Activated CD4-positive, alpha-beta T cell treated with anti-CD3 and anti-CD28 coated beads for 36 hours (primary cell): ENCODE data around the gene SIK3. TPM values are rescaled to one million over a fixed set of nuclear protein-coding genes. Genes with fewer than 3 reads are reported as not detected.
A peak's percentile ranks its signal among the peaks of the same experiment; 100 is the strongest.

ENCODE experiments used
- ATAC-seq: fragments of 200-7000 bp; cut with Tn5 transposase; one replicate; pipeline ENCODE4 v1.10.0; 2021; ENCODE audit warnings: mild to moderate bottlenecking, moderate library complexity
- CTCF ChIA-PET: fragments of 350-600 bp; sonication (Branson Sonifier 250); formaldehyde crosslinking; loops from one replicate; lab custom pipeline; 2021; ENCODE audit warnings: antibody characterized with exemption; lab: Charles Lee
- POLR2A ChIA-PET: fragments of 350-600 bp; sonication (Branson Sonifier 250); formaldehyde crosslinking; loops from one replicate; lab custom pipeline; 2021; ENCODE audit warnings: antibody characterized with exemption, inconsistent platforms; lab: Charles Lee
- DNase-seq: peaks from one replicate; pipeline ENCODE4 v3.0.0-alpha.2; 2020
- H3K27ac Mint-ChIP-seq: one replicate; pipeline ENCODE4 v1.8.0; 2021; ENCODE audit warnings: mixed read lengths
- H3K27me3 Mint-ChIP-seq: one replicate; pipeline ENCODE4 v1.8.0; 2021; ENCODE audit warnings: mixed read lengths
- H3K36me3 Mint-ChIP-seq: one replicate; pipeline ENCODE4 v1.8.0; 2021; ENCODE audit warnings: low read depth, mixed read lengths
- H3K4me1 Mint-ChIP-seq: one replicate; pipeline ENCODE4 v1.8.0; 2021; ENCODE audit warnings: mixed read lengths
- H3K4me3 Mint-ChIP-seq: one replicate; pipeline ENCODE4 v1.8.0; 2021; ENCODE audit warnings: mild to moderate bottlenecking, moderate library complexity, mixed read lengths
- H3K9me3 Mint-ChIP-seq: one replicate; pipeline ENCODE4 v1.8.0; 2021; ENCODE audit warnings: low read depth, mixed read lengths
- intact Hi-C, 2 experiments: fragments of 100-400 bp; cut with DNase I in 1 of 2; cut with micrococcal nuclease in 1 of 2; formaldehyde crosslinking; loops; one replicate each; pipeline versions ENCODE4 v1.14.2 to v1.15.1; 2022 to 2024; cut with DNase I, micrococcal nuclease
- total RNA-seq, 2 experiments: library from RNA; stranded (reverse); gene quantifications; one replicate each; pipeline ENCODE4 v1.2.3, GENCODE V29; 2021

SIK3 gene
- total RNA-seq, 2 experiments from 2014 or later = 23.6 to 25.3 TPM

GRCh38 chr11:116869610-116870009 lies 228.6 kb downstream of the SIK3 start:
- H3K4me1 Mint-ChIP-seq = peaks cover 6% of the 10 kb centered on the region
- intact Hi-C loops = no loop called here
- POLR2A ChIA-PET = interaction anchor here (0.6 kb wide), 1 partner anchor 208 kb away, joined by 3 read pairs; no protein-coding TSS in a partner anchor

DNA sequence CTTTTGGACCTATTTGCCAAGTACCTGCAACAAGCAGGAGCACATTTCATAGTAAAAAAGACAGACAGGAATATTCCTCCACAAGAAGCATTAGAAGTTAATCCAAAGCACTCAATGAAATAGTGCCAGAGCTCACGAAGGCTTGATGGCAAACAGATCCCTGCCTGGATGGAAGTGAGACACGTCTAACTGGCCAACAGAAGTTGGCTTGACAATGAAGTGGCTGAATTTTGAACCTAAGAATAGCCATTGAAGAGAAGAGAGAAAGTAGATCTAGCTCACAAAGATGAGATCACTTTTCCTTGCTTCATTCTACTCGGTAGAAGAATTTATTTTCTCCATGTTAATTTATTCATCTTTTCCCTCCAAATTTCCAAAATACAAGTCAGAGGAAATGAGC lies 230.2 kb downstream of the SIK3 start:
- intact Hi-C loops = no loop called here
- Mint-ChIP-seq H3K9me3 (no peaks in the 10 kb centered on the region), H3K27ac (no peak overlapping the region), H3K4me3 (no peak overlapping the region), H3K36me3 (peaks cover 35% of the 10 kb centered on the region), H3K27me3 (no peaks in the 10 kb centered on the region), H3K4me1 (peaks cover 6% of the 10 kb centered on the region)
- DNase-seq (no peak), ATAC-seq (no peak)
- ChIA-PET POLR2A (no interaction called here), CTCF (no interaction called here)

More at GRCh38 chr11:116869610-116870009, 228.6 kb downstream of the SIK3 start:
- DNase-seq (no peak), ATAC-seq (no peak)
- peak overlapping the region; percentile 55 for H3K27ac Mint-ChIP-seq
- no peaks in the 10 kb centered on the region for H3K27me3 Mint-ChIP-seq
- no peak overlapping the region for H3K4me3 Mint-ChIP-seq
- CTCF ChIA-PET = interaction anchor here (0.8 to 1.3 kb wide), 3 partner anchors 9 to 236 kb away, joined by 3 to 7 read pairs (median 3); no protein-coding TSS in a partner anchor
- H3K9me3 Mint-ChIP-seq = no peaks in the 10 kb centered on the region
- peaks cover 33% of the 10 kb centered on the region for H3K36me3 Mint-ChIP-seq

DNA sequence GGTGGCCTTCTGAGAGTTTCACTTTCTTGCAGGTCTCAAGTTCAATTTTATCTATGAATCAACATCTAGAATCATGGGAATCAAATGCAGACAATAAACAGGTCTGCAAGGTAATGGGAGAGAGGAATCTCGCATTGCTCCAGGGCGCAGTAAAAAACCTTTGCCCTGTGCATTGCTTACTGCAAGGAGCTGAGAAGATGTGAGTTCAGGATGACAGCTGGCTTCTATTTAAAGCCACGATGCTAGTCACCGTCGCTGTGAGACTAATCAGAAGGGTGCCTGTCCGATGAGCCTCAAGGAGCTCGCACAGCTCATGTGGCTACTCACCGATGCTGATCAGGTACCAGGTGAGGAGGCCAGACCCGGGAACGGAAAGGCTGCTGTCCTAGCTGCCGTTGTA lies 230.6 kb downstream of the SIK3 start:
- Mint-ChIP-seq H3K27me3 (no peaks in the 10 kb centered on the region), H3K4me1 (peaks cover 6% of the 10 kb centered on the region), H3K36me3 (peaks cover 31% of the 10 kb centered on the region), H3K9me3 (no peaks in the 10 kb centered on the region), H3K4me3 (no peak overlapping the region), H3K27ac (no peak overlapping the region)
- ATAC-seq (no peak), DNase-seq (no peak)
- POLR2A ChIA-PET = no interaction called here
- intact Hi-C loops = no loop called here
- CTCF ChIA-PET = interaction anchor here (0.9 kb wide), 1 partner anchor 63 kb away, joined by 3 read pairs; no protein-coding TSS in a partner anchor

DNA sequence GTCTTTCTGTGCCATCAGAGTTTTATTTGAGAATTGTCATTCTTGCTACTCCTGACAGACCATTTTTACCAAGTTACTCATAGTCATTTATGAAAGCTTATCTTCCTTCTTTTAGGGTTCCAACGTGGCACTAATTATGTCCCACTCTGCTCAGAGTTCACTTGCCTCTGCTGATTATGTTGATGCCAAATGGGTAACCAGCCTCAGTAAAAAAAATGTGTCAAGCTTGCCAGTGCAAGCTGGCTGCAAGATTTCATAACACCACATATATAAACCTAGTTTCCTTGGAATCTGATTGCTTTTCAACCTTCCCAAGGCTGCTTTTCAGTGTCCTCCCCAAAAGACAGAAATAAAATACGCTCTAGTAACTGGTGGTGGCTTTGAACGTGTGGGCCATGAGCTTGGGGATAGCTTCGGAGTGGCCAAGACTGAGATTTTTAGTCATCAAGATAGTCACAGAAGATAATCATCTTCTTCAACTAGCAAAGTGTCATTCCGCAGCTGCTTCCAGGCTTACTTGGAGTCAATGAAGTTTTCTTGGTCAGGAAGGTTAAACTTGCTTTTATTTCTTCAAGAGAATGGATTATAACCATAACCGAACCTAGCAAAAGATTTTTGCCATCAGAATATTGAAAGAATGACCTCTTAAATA lies 231.3 kb downstream of the SIK3 start:
- ATAC-seq (no peak), DNase-seq (no peak)
- intact Hi-C loops = no loop called here
- H3K4me1 Mint-ChIP-seq = peaks cover 6% of the 10 kb centered on the region
- CTCF ChIA-PET = interaction anchor here (0.9 to 1.3 kb wide), 2 partner anchors 63 to 239 kb away, joined by 3 read pairs; no protein-coding TSS in a partner anchor
- H3K27ac Mint-ChIP-seq = no peak overlapping the region
- H3K36me3 Mint-ChIP-seq = peaks cover 34% of the 10 kb centered on the region
- POLR2A ChIA-PET = interaction anchor here (0.6 kb wide), 1 partner anchor 111 kb away, joined by 4 read pairs; no protein-coding TSS in a partner anchor
- H3K9me3 Mint-ChIP-seq = no peaks in the 10 kb centered on the region
- H3K4me3 Mint-ChIP-seq = no peak overlapping the region
- no peaks in the 10 kb centered on the region for H3K27me3 Mint-ChIP-seq

DNA sequence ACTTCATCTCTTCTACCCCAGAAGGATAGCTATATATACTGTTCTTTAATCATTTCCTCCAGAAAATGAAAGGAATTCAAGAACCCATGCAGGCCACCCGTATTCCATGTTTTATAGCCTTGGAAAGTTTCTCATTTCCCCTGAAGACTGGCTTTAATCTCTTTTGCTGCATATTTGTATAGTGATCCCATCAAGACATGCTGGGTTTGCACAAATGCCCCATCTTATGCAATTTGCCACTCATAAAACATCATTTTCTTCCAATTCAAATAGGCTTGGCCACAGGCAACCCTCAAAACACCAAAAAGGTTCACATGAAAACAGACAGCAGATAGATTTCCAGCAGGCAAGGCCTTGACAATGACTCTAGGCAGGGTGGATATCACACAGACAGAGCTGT lies 232.5 kb downstream of the SIK3 start:
- CTCF ChIA-PET = interaction anchor here (1.3 to 1.6 kb wide), 3 partner anchors 74 to 241 kb away, joined by 3 to 8 read pairs (median 4); partner anchors contain the start of gene APOA5
- Mint-ChIP-seq H3K4me3 (no peak overlapping the region), H3K27me3 (no peaks in the 10 kb centered on the region), H3K36me3 (peaks cover 41% of the 10 kb centered on the region), H3K9me3 (no peaks in the 10 kb centered on the region), H3K27ac (no peak overlapping the region), H3K4me1 (peaks cover 11% of the 10 kb centered on the region)
- intact Hi-C loops = no loop called here
- DNase-seq = no peak
- no peak for ATAC-seq
- POLR2A ChIA-PET = no interaction called here

DNA sequence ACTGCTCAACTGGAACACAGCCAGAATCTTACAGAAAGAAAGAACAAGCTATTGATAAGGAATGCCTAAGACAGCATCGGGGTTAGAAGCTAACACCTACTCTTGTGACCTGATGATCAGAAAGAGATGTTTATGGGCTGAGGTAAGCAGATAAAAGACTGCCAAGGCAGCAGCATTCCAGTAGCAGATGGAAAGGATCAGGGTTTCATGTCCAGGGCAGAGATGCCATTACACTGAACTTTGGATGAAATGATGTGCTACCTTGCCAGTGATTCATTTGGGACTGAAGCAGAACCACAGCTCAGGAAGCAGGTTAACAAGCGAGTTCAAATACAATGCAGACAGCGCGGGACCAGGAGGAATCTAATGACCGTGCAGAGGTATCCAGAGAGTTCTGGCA lies 233.7 kb downstream of the SIK3 start:
- ATAC-seq = no peak
- Mint-ChIP-seq H3K4me3 (no peak overlapping the region), H3K27ac (no peak overlapping the region), H3K36me3 (peaks cover 37% of the 10 kb centered on the region), H3K27me3 (no peaks in the 10 kb centered on the region), H3K9me3 (no peaks in the 10 kb centered on the region), H3K4me1 (peaks cover 5% of the 10 kb centered on the region)
- ChIA-PET POLR2A (interaction anchor here (0.7 kb wide), 1 partner anchor 10 kb away, joined by 3 read pairs; no protein-coding TSS in a partner anchor), CTCF (interaction anchor here (0.6 to 1.6 kb wide), 5 partner anchors 8 to 242 kb away, joined by 3 to 8 read pairs (median 4); partner anchors contain the start of gene APOA5)
- no peak for DNase-seq
- intact Hi-C loops = no loop called here

- Mint-ChIP-seq H3K27ac (no peak overlapping the region), H3K4me1 (peaks cover 5% of the 10 kb centered on the region), H3K4me3 (no peak overlapping the region), H3K27me3 (no peaks in the 10 kb centered on the region), H3K9me3 (no peaks in the 10 kb centered on the region), H3K36me3 (peaks cover 42% of the 10 kb centered on the region)
- DNase-seq = no peak
- ATAC-seq = no peak
- ChIA-PET POLR2A (no interaction called here), CTCF (interaction anchor here (0.7 kb wide), 1 partner anchor 18 kb away, joined by 6 read pairs; no protein-coding TSS in a partner anchor)
- intact Hi-C loops = no loop called here
These were observed 235.3 kb downstream of the SIK3 start for GRCh38 chr11:116862951-116863350.

DNA sequence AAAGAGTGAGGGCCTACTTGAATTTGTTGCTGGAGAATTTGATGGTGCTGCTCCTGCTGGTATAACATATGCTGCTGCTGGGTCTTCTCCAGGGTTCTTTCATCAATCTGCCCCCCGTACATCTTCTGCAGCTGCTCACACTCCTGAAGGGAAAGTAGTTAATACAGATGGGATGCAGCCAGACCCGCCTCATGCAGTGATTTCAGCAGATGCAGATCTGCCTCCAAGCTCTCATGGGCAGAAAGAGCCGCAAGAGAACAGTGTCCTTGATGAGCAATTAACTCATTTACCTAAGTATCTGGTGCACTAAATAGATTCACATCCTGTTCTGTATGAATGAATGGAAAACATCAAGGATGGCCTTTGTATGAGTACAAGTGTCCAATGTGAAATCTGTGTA lies 236.0 kb downstream of the SIK3 start:
- POLR2A ChIA-PET = no interaction called here

DNA sequence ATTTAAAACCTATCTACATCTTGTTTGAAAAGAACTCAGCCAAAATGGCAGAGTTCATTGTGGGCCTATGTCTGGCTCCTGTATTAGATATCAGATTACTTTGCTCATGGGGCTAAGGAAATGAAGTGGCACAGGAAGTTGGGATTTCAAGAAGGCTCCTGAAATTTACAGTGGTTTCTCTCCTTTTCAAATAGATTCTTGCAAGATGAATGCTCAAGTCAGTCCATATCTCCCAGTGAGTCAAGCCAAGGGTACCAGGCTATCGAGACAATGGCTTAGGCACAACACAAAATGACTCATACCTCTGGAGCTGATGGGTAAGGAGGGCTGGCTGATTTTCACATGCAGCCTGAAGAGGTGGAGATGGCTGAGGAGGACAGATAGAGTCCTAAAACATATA lies 236.7 kb downstream of the SIK3 start:
- Mint-ChIP-seq H3K4me1 (peaks cover 13% of the 10 kb centered on the region), H3K4me3 (no peak overlapping the region), H3K27me3 (no peaks in the 10 kb centered on the region), H3K9me3 (no peaks in the 10 kb centered on the region), H3K36me3 (peaks cover 51% of the 10 kb centered on the region), H3K27ac (peak overlapping the region; percentile 44)
- DNase-seq (no peak), ATAC-seq (peak; percentile 72)
- intact Hi-C loops = no loop called here
- ChIA-PET POLR2A (no interaction called here), CTCF (interaction anchor here (0.6 to 1.3 kb wide), 6 partner anchors 16 to 249 kb away, joined by 3 to 4 read pairs (median 3); no protein-coding TSS in a partner anchor)

More for the DNA sequence above, 236.0 kb downstream of the SIK3 start:
- Mint-ChIP-seq H3K4me3 (no peak overlapping the region), H3K4me1 (peaks cover 6% of the 10 kb centered on the region), H3K27ac (peak overlapping the region; percentile 28), H3K9me3 (no peaks in the 10 kb centered on the region), H3K27me3 (no peaks in the 10 kb centered on the region), H3K36me3 (peaks cover 45% of the 10 kb centered on the region)
- CTCF ChIA-PET = interaction anchor here (0.6 to 1.1 kb wide), 4 partner anchors 15 to 244 kb away, joined by 3 to 4 read pairs (median 3); no protein-coding TSS in a partner anchor
- ATAC-seq (no peak), DNase-seq (no peak)
- intact Hi-C loops = no loop called here

DNA sequence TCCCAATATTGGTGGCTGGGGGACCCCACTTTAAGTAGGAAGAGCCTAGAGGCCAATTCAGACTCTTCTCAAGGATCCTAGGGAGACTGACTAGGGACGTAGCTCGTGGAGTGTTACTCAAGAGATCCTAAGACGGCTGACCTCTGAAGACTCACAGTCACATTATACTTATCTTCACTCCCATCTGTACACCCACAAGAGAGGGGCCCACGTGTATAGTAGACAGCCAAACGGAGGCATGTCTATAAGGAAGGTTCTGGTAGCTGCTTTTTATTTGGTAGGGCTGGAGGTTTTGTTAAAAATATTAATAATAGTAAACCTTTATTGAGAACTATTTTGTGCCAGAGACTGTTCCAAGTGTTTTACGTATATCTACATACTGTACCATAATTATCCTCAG lies 237.9 kb downstream of the SIK3 start:
- DNase-seq = no peak
- Mint-ChIP-seq H3K4me1 (peaks cover 24% of the 10 kb centered on the region), H3K36me3 (peaks cover 57% of the 10 kb centered on the region), H3K27me3 (no peaks in the 10 kb centered on the region), H3K27ac (no peak overlapping the region), H3K4me3 (no peak overlapping the region), H3K9me3 (no peaks in the 10 kb centered on the region)
- intact Hi-C loops = no loop called here
- ATAC-seq = no peak
- POLR2A ChIA-PET = no interaction called here
- CTCF ChIA-PET = interaction anchor here (1.3 kb wide), 1 partner anchor 25 kb away, joined by 4 read pairs; no protein-coding TSS in a partner anchor

DNA sequence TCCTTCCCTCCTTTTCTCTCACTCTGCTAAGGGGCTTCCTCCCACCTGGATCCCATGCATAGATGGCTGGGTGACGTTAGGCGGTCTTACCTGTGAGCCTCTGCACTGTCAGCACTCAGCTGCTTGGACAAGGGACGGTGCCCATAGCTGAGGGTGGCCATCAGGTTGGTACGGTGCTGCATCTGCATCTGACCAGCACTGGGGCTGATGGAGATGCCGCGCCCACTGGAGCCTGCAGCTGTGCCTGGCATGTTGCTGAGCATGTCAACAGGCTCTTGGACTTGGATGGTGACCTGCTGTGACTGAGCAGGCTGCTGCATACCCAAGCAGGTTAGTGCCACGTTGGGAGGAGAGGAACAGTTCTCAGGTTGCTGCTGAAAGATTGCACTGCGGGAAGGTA lies 239.1 kb downstream of the SIK3 start:
- Mint-ChIP-seq H3K36me3 (peaks cover 61% of the 10 kb centered on the region), H3K27ac (no peak overlapping the region), H3K9me3 (peaks cover 3% of the 10 kb centered on the region), H3K4me1 (peaks cover 32% of the 10 kb centered on the region), H3K27me3 (no peaks in the 10 kb centered on the region), H3K4me3 (no peak overlapping the region)
- ChIA-PET POLR2A (no interaction called here), CTCF (interaction anchor here (0.7 to 1.1 kb wide), 3 partner anchors 10 to 91 kb away, joined by 3 read pairs; no protein-coding TSS in a partner anchor)
- intact Hi-C loops = no loop called here
- ATAC-seq = no peak
- no peak for DNase-seq
